ENCODE data around the gene HDAC1. TPM values are rescaled to one million over a fixed set of nuclear protein-coding genes. Genes with fewer than 3 reads are reported as not detected.

The HDAC1 gene
- total and polyA plus RNA-seq, 9 donors = 29.2 to 46.5 (median 40.3) TPM

- H3K27ac ChIP-seq (ENCODE audit: low read length) = peak within 1 kb of the TSS; percentile 47
- peaks cover 30% of the 10 kb centered on the region for H3K36me3 ChIP-seq (ENCODE audit: control insufficient read depth, insufficient read depth, low read length)
- peaks cover 55% of the 10 kb centered on the region for H3K4me1 ChIP-seq (ENCODE audit: control insufficient read depth, insufficient read depth, low read length)
- under 1% methylated on average over 78 of the region's 95 CpGs for WGBS (ENCODE audit: insufficient coverage)
- no peaks in the 10 kb centered on the region for H3K27me3 ChIP-seq (ENCODE audit: control insufficient read depth, insufficient read depth, low read length)
- no peaks in the 10 kb centered on the region for H3K9me3 ChIP-seq (replicated peaks; ENCODE audit: control insufficient read depth, low read depth, low read length)
- H3K4me3 ChIP-seq (ENCODE audit: low read length) = peak within 1 kb of the TSS; percentile 72
- peak; percentile 89 for DNase-seq
Observed at GRCh38 chr1:32335790-32336590, 44.1 kb downstream of the HDAC1 start, which contains the start of gene MARCKSL1. Gene MARCKSL1 (minus strand): TSS chr1:32336233. CDS start chr1:32336033, 200 bp downstream.

GRCh38 chr1:32336591-32336932 is 44.7 kb downstream of the HDAC1 start:
- peaks cover 61% of the 10 kb centered on the region for H3K4me1 ChIP-seq (ENCODE audit: control insufficient read depth, insufficient read depth, low read length)
- H3K4me3 ChIP-seq (ENCODE audit: low read length) = peak overlapping the region; percentile 68
- DNase-seq = no peak
- 23% methylated on average over 12 of the region's 15 CpGs for WGBS (ENCODE audit: insufficient coverage)
- H3K9me3 ChIP-seq (replicated peaks; ENCODE audit: control insufficient read depth, low read depth, low read length) = no peaks in the 10 kb centered on the region
- no peaks in the 10 kb centered on the region for H3K27me3 ChIP-seq (ENCODE audit: control insufficient read depth, insufficient read depth, low read length)
- peaks cover 25% of the 10 kb centered on the region for H3K36me3 ChIP-seq (ENCODE audit: control insufficient read depth, insufficient read depth, low read length)
- no peak overlapping the region for H3K27ac ChIP-seq (ENCODE audit: low read length)

GRCh38 chr1:32336963-32337675 is 45.2 kb downstream of the HDAC1 start:
- Histone ChIP-seq H3K27me3 (ENCODE audit: control insufficient read depth, insufficient read depth, low read length) (no peaks in the 10 kb centered on the region), H3K36me3 (ENCODE audit: control insufficient read depth, insufficient read depth, low read length) (peaks cover 20% of the 10 kb centered on the region), H3K27ac (ENCODE audit: low read length) (no peak overlapping the region), H3K9me3 (replicated peaks; ENCODE audit: control insufficient read depth, low read depth, low read length) (no peaks in the 10 kb centered on the region), H3K4me1 (ENCODE audit: control insufficient read depth, insufficient read depth, low read length) (peaks cover 66% of the 10 kb centered on the region), H3K4me3 (ENCODE audit: low read length) (no peak overlapping the region)
- WGBS (ENCODE audit: insufficient coverage) = no CpG with 5 or more reads among the region's 8 CpGs
- DNase-seq = peak; percentile 47

GRCh38 chr1:32337855-32338636 is 46.2 kb downstream of the HDAC1 start:
- Histone ChIP-seq H3K27ac (ENCODE audit: low read length) (peak overlapping the region; percentile 84), H3K9me3 (replicated peaks; ENCODE audit: control insufficient read depth, low read depth, low read length) (no peaks in the 10 kb centered on the region), H3K27me3 (ENCODE audit: control insufficient read depth, insufficient read depth, low read length) (peaks cover 2% of the 10 kb centered on the region), H3K4me3 (ENCODE audit: low read length) (no peak overlapping the region), H3K36me3 (ENCODE audit: control insufficient read depth, insufficient read depth, low read length) (peaks cover 11% of the 10 kb centered on the region), H3K4me1 (ENCODE audit: control insufficient read depth, insufficient read depth, low read length) (peaks cover 62% of the 10 kb centered on the region)
- 58% methylated on average over 11 of the region's 16 CpGs for WGBS (ENCODE audit: insufficient coverage)
- peak; percentile 78 for DNase-seq

GRCh38 chr1:32338637-32339145 is 46.8 kb downstream of the HDAC1 start:
- Histone ChIP-seq H3K27me3 (ENCODE audit: control insufficient read depth, insufficient read depth, low read length) (peaks cover 2% of the 10 kb centered on the region), H3K4me1 (ENCODE audit: control insufficient read depth, insufficient read depth, low read length) (peaks cover 59% of the 10 kb centered on the region), H3K27ac (ENCODE audit: low read length) (peak overlapping the region; percentile 84), H3K36me3 (ENCODE audit: control insufficient read depth, insufficient read depth, low read length) (peaks cover 8% of the 10 kb centered on the region), H3K4me3 (ENCODE audit: low read length) (no peak overlapping the region), H3K9me3 (replicated peaks; ENCODE audit: control insufficient read depth, low read depth, low read length) (no peaks in the 10 kb centered on the region)
- DNase-seq = no peak
- 67% methylated on average over 9 of the region's 14 CpGs for WGBS (ENCODE audit: insufficient coverage)

GRCh38 chr1:32339363-32339978 is 47.6 kb downstream of the HDAC1 start:
- peaks cover 2% of the 10 kb centered on the region for H3K36me3 ChIP-seq (ENCODE audit: control insufficient read depth, insufficient read depth, low read length)
- H3K4me1 ChIP-seq (ENCODE audit: control insufficient read depth, insufficient read depth, low read length) = peaks cover 54% of the 10 kb centered on the region
- H3K9me3 ChIP-seq (replicated peaks; ENCODE audit: control insufficient read depth, low read depth, low read length) = no peaks in the 10 kb centered on the region
- no peak for DNase-seq
- H3K4me3 ChIP-seq (ENCODE audit: low read length) = no peak overlapping the region
- H3K27me3 ChIP-seq (ENCODE audit: control insufficient read depth, insufficient read depth, low read length) = peaks cover 2% of the 10 kb centered on the region
- H3K27ac ChIP-seq (ENCODE audit: low read length) = no peak overlapping the region
- 76% methylated on average over 4 of the region's 5 CpGs for WGBS (ENCODE audit: insufficient coverage)

- peaks cover 2% of the 10 kb centered on the region for H3K27me3 ChIP-seq (ENCODE audit: control insufficient read depth, insufficient read depth, low read length)
- H3K4me3 ChIP-seq (ENCODE audit: low read length) = no peak overlapping the region
- H3K4me1 ChIP-seq (ENCODE audit: control insufficient read depth, insufficient read depth, low read length) = peaks cover 50% of the 10 kb centered on the region
- H3K36me3 ChIP-seq (ENCODE audit: control insufficient read depth, insufficient read depth, low read length) = no peaks in the 10 kb centered on the region
- DNase-seq = peak; percentile 63
- WGBS (ENCODE audit: insufficient coverage) = 73% methylated on average over 8 of the region's 11 CpGs
- H3K9me3 ChIP-seq (replicated peaks; ENCODE audit: control insufficient read depth, low read depth, low read length) = no peaks in the 10 kb centered on the region
- no peak overlapping the region for H3K27ac ChIP-seq (ENCODE audit: low read length)
Observed at GRCh38 chr1:32341186-32341757, 49.4 kb downstream of the HDAC1 start.

GRCh38 chr1:32341971-32342370 is 50.1 kb downstream of the HDAC1 start:
- 71% methylated on average over 3 of the region's 5 CpGs for WGBS (ENCODE audit: insufficient coverage)

GRCh38 chr1:32342704-32343103 is 50.8 kb downstream of the HDAC1 start:
- no peak overlapping the region for H3K4me3 ChIP-seq (ENCODE audit: low read length)
- H3K9me3 ChIP-seq (replicated peaks; ENCODE audit: control insufficient read depth, low read depth, low read length) = no peaks in the 10 kb centered on the region
- H3K4me1 ChIP-seq (ENCODE audit: control insufficient read depth, insufficient read depth, low read length) = peaks cover 36% of the 10 kb centered on the region
- peaks cover 2% of the 10 kb centered on the region for H3K27me3 ChIP-seq (ENCODE audit: control insufficient read depth, insufficient read depth, low read length)
- H3K27ac ChIP-seq (ENCODE audit: low read length) = no peak overlapping the region
- WGBS (ENCODE audit: insufficient coverage) = 92% methylated on average over 4 of the region's 10 CpGs
- H3K36me3 ChIP-seq (ENCODE audit: control insufficient read depth, insufficient read depth, low read length) = no peaks in the 10 kb centered on the region
- no peak for DNase-seq

More at GRCh38 chr1:32341971-32342370, 50.1 kb downstream of the HDAC1 start:
- Histone ChIP-seq H3K27ac (ENCODE audit: low read length) (no peak overlapping the region), H3K27me3 (ENCODE audit: control insufficient read depth, insufficient read depth, low read length) (peaks cover 2% of the 10 kb centered on the region), H3K4me3 (ENCODE audit: low read length) (no peak overlapping the region), H3K36me3 (ENCODE audit: control insufficient read depth, insufficient read depth, low read length) (no peaks in the 10 kb centered on the region), H3K4me1 (ENCODE audit: control insufficient read depth, insufficient read depth, low read length) (peaks cover 43% of the 10 kb centered on the region), H3K9me3 (replicated peaks; ENCODE audit: control insufficient read depth, low read depth, low read length) (no peaks in the 10 kb centered on the region)
- no peak for DNase-seq

All from muscle of leg (tissue), 11 donors.